IMR-90 (cell line): ENCODE measurements around the gene DCAF16. TPM values are rescaled to one million over a fixed set of nuclear protein-coding genes. Genes with fewer than 3 reads are reported as not detected.

Source experiments
- ATAC-seq: fragments of 200-7000 bp; cut with Tn5 transposase; 2 replicates; pipeline ENCODE4 v1.9.1; 2020; ENCODE audit warnings: low read depth, mild to moderate bottlenecking, moderate library complexity
- BruUV-seq: library from RNA; stranded (reverse); fragments of 400-500 nt; replicated peaks from 2 replicates; lab custom pipeline; 2021; lab: Mats Ljungman, UMichigan
- CTCF ChIA-PET: fragments of 300-600 bp; formaldehyde crosslinking; extraction: SDS; loops from one replicate; lab custom pipeline; 2021; ENCODE audit warnings: antibody characterized with exemption; lab: Yijun Ruan, JAX
- POLR2A ChIA-PET: fragments of 300-600 bp; sonication (Branson Sonifier 250); formaldehyde crosslinking; loops from one replicate; lab custom pipeline; 2022; ENCODE audit warnings: antibody characterized with exemption; ENCODE audit not compliant: unreplicated experiment; lab: Charles Lee
- DNase-seq: peaks from one replicate; pipeline ENCODE4 v3.0.0; 2013
- H2AFZ ChIP-seq: replicated peaks from 2 replicates; pipeline ENCODE3; 2013; ENCODE audit warnings: low read length, mild to moderate bottlenecking; ENCODE audit not compliant: poor library complexity
- H2AK5ac ChIP-seq: 2 replicates; pipeline ENCODE4 v1.6.1; 2013; ENCODE audit warnings: low read depth, low read length, inconsistent platforms
- H2AK9ac ChIP-seq: replicated peaks from 2 replicates; pipeline ENCODE3; 2013; ENCODE audit warnings: mild to moderate bottlenecking, low read depth, low read length, moderate library complexity; ENCODE audit not compliant: poor library complexity
- H2BK120ac ChIP-seq: 2 replicates; pipeline ENCODE4 v1.6.1; 2013; ENCODE audit warnings: low read depth, low read length, inconsistent platforms
- H2BK15ac ChIP-seq: 3 replicates; pipeline ENCODE4 v1.6.1; 2013; ENCODE audit warnings: low read depth, low read length, inconsistent platforms
- H2BK20ac ChIP-seq: 2 replicates; pipeline ENCODE4 v1.6.1; 2013; ENCODE audit warnings: low read depth, mild to moderate bottlenecking, inconsistent platforms, low read length, moderate library complexity
- H2BK5ac ChIP-seq: 2 replicates; pipeline ENCODE4 v1.6.1; 2013; ENCODE audit warnings: mild to moderate bottlenecking, low read depth, low read length, inconsistent platforms; ENCODE audit not compliant: poor library complexity, severe bottlenecking
- H3K14ac ChIP-seq: replicated peaks from 2 replicates; pipeline ENCODE4 v1.6.1; 2013; ENCODE audit warnings: low read depth, low read length, inconsistent platforms
- H3K18ac ChIP-seq: 2 replicates; pipeline ENCODE4 v1.6.1; 2013; ENCODE audit warnings: low read depth, low read length, control low read depth
- H3K23ac ChIP-seq: 2 replicates; pipeline ENCODE4 v1.6.1; 2013; ENCODE audit warnings: low read depth, low read length, inconsistent platforms
- H3K27ac ChIP-seq: 2 replicates; pipeline ENCODE4 v1.5.1; 2013; ENCODE audit warnings: mild to moderate bottlenecking, control low read depth, low read length; ENCODE audit not compliant: insufficient read depth
- H3K27me3 ChIP-seq: 2 replicates; pipeline ENCODE4 v1.6.1; 2013; ENCODE audit warnings: low read length; ENCODE audit not compliant: control insufficient read depth, insufficient read depth
- H3K36me3 ChIP-seq: 2 replicates; pipeline ENCODE4 v1.6.1; 2013; ENCODE audit warnings: low read length, mixed read lengths; ENCODE audit not compliant: control insufficient read depth, insufficient read depth
- H3K4ac ChIP-seq: 2 replicates; pipeline ENCODE4 v1.6.1; 2013; ENCODE audit warnings: low read depth, low read length, inconsistent platforms
- H3K4me1 ChIP-seq: 2 replicates; pipeline ENCODE4 v1.6.1; 2013; ENCODE audit warnings: low read length, mixed read lengths; ENCODE audit not compliant: control insufficient read depth, insufficient read depth
- H3K4me2 ChIP-seq: 2 replicates; pipeline ENCODE4 v1.6.1; 2013; ENCODE audit warnings: low read depth, mild to moderate bottlenecking, control low read depth, low read length, moderate library complexity
- H3K4me3 ChIP-seq: 2 replicates; pipeline ENCODE4 v1.5.1; 2013; ENCODE audit warnings: low read depth, mild to moderate bottlenecking, control low read depth, low read length, moderate library complexity; ENCODE audit not compliant: insufficient read depth
- H3K56ac ChIP-seq: 2 replicates; pipeline ENCODE4 v1.6.1; 2013; ENCODE audit warnings: low read length, inconsistent platforms; ENCODE audit not compliant: insufficient read depth; ENCODE audit errors: extremely low read depth
- H3K79me1 ChIP-seq, 2 experiments: 2 replicates each; pipeline ENCODE4 v1.6.1; 2013; ENCODE audit warnings: low read length in 2 of 2, inconsistent platforms in 1 of 2, low read depth in 1 of 2
- H3K9ac ChIP-seq: 2 replicates; pipeline ENCODE4 v1.6.1; 2013; ENCODE audit warnings: low read depth, low read length, control low read depth
- H3K9me1 ChIP-seq: 2 replicates; pipeline ENCODE4 v1.6.1; 2013; ENCODE audit warnings: low read length, inconsistent platforms; ENCODE audit not compliant: insufficient read depth
- H3K9me3 ChIP-seq: 2 replicates; pipeline ENCODE4 v1.6.1; 2013; ENCODE audit warnings: low read length; ENCODE audit not compliant: control insufficient read depth, insufficient read depth
- H4K20me1 ChIP-seq: 2 replicates; pipeline ENCODE4 v1.6.1; 2013; ENCODE audit warnings: low read length, inconsistent platforms; ENCODE audit not compliant: insufficient read depth
- H4K5ac ChIP-seq: 2 replicates; pipeline ENCODE4 v1.6.1; 2013; ENCODE audit warnings: mild to moderate bottlenecking, low read depth, low read length, control low read depth
- H4K8ac ChIP-seq, 2 experiments: 2 replicates each; pipeline ENCODE4 v1.6.1; 2013; ENCODE audit warnings: low read depth in 2 of 2, low read length in 2 of 2, control low read depth in 1 of 2, inconsistent platforms in 1 of 2
- H4K91ac ChIP-seq: 2 replicates; pipeline ENCODE4 v1.6.1; 2013; ENCODE audit warnings: low read depth, low read length, inconsistent platforms; ENCODE audit not compliant: insufficient read depth
- BHLHE40 ChIP-seq: fragments of 150-350 bp; IDR thresholded peaks from 2 replicates; pipeline ENCODE4 v1.6.1; 2016; ENCODE audit warnings: mild to moderate bottlenecking, low read depth, low read length
- ELK1 ChIP-seq: fragments of 150-350 bp; IDR thresholded peaks from 2 replicates; pipeline ENCODE4 v1.6.1; 2016; ENCODE audit warnings: low read depth, mild to moderate bottlenecking, low read length, moderate library complexity, borderline replicate concordance
- MAFK ChIP-seq: IDR thresholded peaks from 2 replicates; pipeline ENCODE4 v1.6.1; 2012; ENCODE audit warnings: low read depth, low read length, improper control_type of control experiment
- NFE2L2 ChIP-seq: fragments of 150-350 bp; IDR thresholded peaks from 2 replicates; pipeline ENCODE4 v1.6.1; 2016; ENCODE audit warnings: low read depth, mild to moderate bottlenecking, low read length
- WGBS, 2 experiments: methylation state at CpG; one replicate each; pipeline versions ENCODE4 v1.1.5 to v1.1.7; 2013; ENCODE audit warnings: missing lambda C conversion rate in 2 of 2; ENCODE audit not compliant: insufficient read length in 1 of 2; ENCODE audit errors: extremely low coverage in 2 of 2; 5-methylcytosine and 5-hydroxymethylcytosine counted together
- dilution Hi-C: fragments of 300-500 bp; cut with HindIII; formaldehyde crosslinking; loops from one replicate; pipeline ENCODE4 v1.14.3; 2018; ENCODE audit warnings: low sequenced_read_pairs; ENCODE audit not compliant: unreplicated experiment
- in situ Hi-C: fragments of 300-500 bp; cut with MboI; formaldehyde crosslinking; loops from 3 replicates; pipeline ENCODE4 v1.14.3; 2019; ENCODE audit warnings: low sequenced_read_pairs, inconsistent platforms, mixed read lengths
- intact Hi-C: fragments of 100-400 bp; cut with micrococcal nuclease; formaldehyde crosslinking; loops from 2 replicates; pipeline ENCODE4 v1.10.0; 2022
- polyA plus RNA-seq, 3 experiments: library from polyadenylated mRNA; depleted of rRNA; stranded (reverse); fragments of >200 nt; gene quantifications; 2 replicates each; pipeline ENCODE4 v1.2.3, GENCODE V29; 2012; ENCODE audit warnings: low replicate concordance in 1 of 3
- total RNA-seq: library from RNA; depleted of rRNA; stranded (reverse); fragments of >200 nt; gene quantifications from 2 replicates; pipeline ENCODE4 v1.2.3, GENCODE V29; 2012

The DCAF16 gene
- total and polyA plus RNA-seq, 2 of the 4 experiments (the other 2 are of a cell fraction): 15.1 to 31.5 TPM

DNA sequence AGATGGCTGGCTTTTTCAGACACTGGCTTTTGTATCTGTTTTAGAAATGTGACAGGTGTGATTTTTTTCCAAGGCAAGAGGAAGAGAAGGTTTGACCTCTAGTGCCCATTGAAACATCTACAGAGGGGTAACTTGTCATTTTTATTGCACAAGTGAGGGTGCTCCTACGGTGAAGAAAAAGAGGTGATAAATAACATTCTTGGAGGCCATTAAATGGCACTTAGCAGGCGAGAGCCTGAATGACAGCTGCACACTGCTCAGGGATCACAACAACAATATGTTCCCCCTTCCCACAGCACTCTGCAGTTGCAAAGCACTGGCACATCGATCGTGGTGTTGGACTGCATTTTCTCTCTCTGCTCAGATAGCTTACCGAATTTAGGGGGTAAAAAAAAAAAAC lies 52.1 kb downstream of the DCAF16 start:
- ChIA-PET CTCF (no interaction called here), POLR2A (no interaction called here)
- no peak overlapping the region for H4K91ac ChIP-seq
- H3K56ac ChIP-seq: no peak overlapping the region
- no peak overlapping the region for H3K4me3 ChIP-seq
- H3K36me3 ChIP-seq: no peaks in the 10 kb centered on the region
- peaks cover 3% of the 10 kb centered on the region for H3K27me3 ChIP-seq
- intact Hi-C loops (no loop called here), in situ Hi-C loops (no loop called here), dilution Hi-C loops (no loop called here)
- H3K4ac ChIP-seq: no peak overlapping the region
- H3K4me2 ChIP-seq: no peak overlapping the region
- no peak overlapping the region for H3K9ac ChIP-seq
- no peak overlapping the region for H2AFZ ChIP-seq
- no peak overlapping the region for H2BK5ac ChIP-seq
- H2BK15ac ChIP-seq: no peak overlapping the region
- no peak overlapping the region for H2AK5ac ChIP-seq
- no peak overlapping the region for H2BK120ac ChIP-seq
- H3K9me1 ChIP-seq: no peaks in the 10 kb centered on the region
- no peak overlapping the region for H3K27ac ChIP-seq
- no peak overlapping the region for H2BK20ac ChIP-seq
- H3K14ac ChIP-seq: no peak overlapping the region
- H4K20me1 ChIP-seq: no peaks in the 10 kb centered on the region
- ATAC-seq (no peak), DNase-seq (no peak)
- no peak overlapping the region for H4K8ac ChIP-seq
- H3K23ac ChIP-seq: no peak overlapping the region
- BruUV-seq: no TSS peak
- no peaks in the 10 kb centered on the region for H3K4me1 ChIP-seq
- no peaks in the 10 kb centered on the region for H3K9me3 ChIP-seq
- H3K79me1 ChIP-seq: no peaks in the 10 kb centered on the region
- no CpG with 5 or more reads among the region's 5 CpGs for WGBS, 2 experiments
- no peak overlapping the region for H2AK9ac ChIP-seq
- TF ChIP-seq NFE2L2: no peak
- no peak for TF ChIP-seq MAFK
- TF ChIP-seq BHLHE40: no peak
- TF ChIP-seq ELK1: no peak
- H3K18ac ChIP-seq: no peak overlapping the region
- H4K5ac ChIP-seq: no peak overlapping the region
